HG03442 (cell line): ENCODE measurements around the gene ANKRD31.
"Not testable (repeated sequence)": the region's sequence is repeated elsewhere in the genome, so short reads cannot be mapped to it uniquely, and the experiment has no call there.

Experiments used
- ATAC-seq: cut with Tn5 transposase; IDR thresholded peaks from one replicate; pipeline ENCODE4 v1.9.1; 2021; ENCODE audit warnings: mild to moderate bottlenecking, moderate library complexity; ENCODE audit not compliant: unreplicated experiment

The ANKRD31 gene

GRCh38 chr5:75161508-75161907 lies 75.2 kb downstream of the ANKRD31 start:
- not testable (repeated sequence) for ATAC-seq

DNA sequence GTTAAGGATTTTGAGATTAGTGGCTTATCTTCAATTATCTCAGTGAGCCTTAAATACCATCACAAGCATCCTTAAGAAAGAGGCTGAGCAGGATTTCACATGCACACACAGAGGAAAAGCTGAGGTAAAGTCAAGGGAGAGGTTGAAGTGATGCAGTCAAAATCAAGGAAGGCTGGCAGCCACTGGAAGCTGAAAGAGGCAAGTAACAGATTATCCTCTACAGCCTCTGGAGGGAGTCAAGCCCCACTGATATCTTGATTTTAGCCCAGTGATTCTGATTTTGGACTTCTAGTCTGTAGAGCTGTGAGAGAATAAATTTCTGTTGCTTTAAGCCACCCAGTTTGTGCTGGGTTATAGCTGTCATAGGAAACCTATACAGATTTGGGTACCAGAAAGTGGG lies 80.1 kb downstream of the ANKRD31 start:
- ATAC-seq = no peak

- ATAC-seq = no peak
Observed at GRCh38 chr5:75152860-75153259, 83.8 kb downstream of the ANKRD31 start.

DNA sequence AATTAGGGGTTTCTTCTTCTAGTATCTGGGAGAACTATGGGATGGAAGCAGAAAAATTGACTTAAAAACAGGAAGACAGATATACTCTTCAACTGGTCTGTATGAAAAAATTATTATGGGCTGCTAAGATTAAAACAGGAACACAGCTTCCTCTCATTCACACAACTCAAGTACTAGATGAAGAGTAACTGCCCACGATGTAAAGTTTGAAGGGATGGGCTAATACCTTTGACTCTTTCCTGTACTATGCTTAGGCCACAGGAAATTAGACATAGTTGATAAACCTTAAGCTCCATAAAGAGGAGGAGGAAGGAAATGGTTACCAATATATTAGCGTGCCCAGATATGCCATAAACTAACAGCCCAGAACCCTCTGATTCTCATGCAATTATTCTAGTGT lies 88.6 kb downstream of the ANKRD31 start:
- no peak for ATAC-seq

DNA sequence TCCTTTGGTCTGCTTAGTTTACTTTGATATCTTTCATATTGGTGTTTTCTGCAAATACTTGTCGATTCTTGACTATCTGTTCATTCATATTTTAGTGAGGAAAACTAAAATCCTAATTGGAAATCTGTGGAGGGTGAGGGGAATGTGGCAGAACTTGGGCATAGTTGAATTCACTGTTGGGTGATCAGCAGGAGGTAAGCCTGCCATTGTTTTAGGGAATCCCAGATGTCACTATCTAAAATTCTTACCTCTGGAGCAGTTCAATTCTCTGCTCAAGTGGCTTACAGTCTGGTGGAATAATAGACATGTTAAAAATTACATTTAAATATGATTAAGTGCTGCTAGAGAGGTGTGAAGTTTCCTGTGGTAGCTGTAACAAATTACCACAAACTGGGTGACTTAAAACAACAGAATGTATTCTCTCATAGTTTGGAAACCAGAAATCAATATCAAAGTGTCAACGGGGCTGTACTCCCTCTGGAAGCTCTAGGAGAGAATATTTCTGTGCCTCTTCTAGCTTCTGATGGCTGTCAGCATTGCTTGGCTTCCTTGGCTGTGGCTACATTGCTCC lies 94.0 kb downstream of the ANKRD31 start:
- ATAC-seq = no peak

GRCh38 chr5:75140277-75140676 lies 96.4 kb downstream of the ANKRD31 start:
- ATAC-seq = no peak

- no peak for ATAC-seq
Observed at GRCh38 chr5:75138689-75139088, 98.0 kb downstream of the ANKRD31 start.

- no peak for ATAC-seq
Observed at GRCh38 chr5:75130818-75131349, 105.8 kb downstream of the ANKRD31 start.

DNA sequence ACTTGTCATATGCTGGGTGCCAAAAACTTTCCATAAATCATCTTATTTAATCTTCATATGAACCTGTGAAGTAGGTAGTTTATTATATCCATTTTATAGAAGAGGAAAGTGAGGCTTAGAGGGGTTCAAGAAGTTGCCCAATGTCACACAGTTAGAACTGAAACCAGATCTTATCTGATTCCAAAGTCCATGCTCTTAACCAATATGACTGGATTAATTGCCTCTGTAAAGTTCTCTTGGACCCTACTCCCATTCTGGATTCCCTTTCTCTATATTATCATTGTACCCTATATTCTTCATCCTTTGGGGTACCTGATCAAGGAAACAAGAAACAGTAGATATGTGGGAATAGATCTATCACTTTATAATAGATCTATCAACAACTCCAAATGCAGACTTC lies 119.8 kb downstream of the ANKRD31 start:
- no peak for ATAC-seq

- not testable (repeated sequence) for ATAC-seq
Observed at GRCh38 chr5:75114311-75114710, 122.4 kb downstream of the ANKRD31 start.

DNA sequence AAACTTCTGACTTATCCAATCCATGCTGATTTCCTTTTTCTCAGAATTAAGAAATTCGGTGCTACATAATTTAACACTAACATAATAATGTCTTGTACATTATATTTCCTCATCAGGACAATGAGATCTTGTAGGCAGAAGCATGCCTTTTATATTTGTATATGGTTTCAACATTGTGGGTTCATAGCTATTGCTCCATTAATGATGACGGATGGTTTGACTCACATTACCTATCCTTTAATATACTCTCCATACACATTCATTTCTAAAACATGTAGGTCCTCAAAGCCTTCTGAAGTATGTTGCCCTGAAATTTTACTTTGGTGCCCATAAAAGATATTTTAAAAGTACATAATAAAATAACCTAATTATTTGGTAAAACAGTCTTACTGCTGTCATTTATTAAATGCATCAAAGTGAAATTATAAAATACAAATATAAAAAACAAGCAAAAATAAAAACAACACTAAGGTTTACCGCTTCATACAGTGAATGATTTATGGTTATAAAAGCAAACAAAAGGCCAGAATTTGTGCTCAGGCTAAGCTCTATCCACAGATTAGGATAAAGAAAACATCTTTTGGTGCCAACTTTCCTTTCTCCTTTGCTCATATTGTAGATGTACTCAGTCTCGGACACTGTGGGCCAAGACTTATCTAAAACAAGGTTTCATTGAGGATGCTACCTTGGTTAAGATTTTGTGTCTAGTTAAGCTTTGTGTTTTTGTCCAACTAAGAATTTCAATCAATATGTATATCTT lies 123.1 kb downstream of the ANKRD31 start:
- no peak for ATAC-seq

GRCh38 chr5:75108931-75109596 lies 127.6 kb downstream of the ANKRD31 start:
- ATAC-seq = no peak

GRCh38 chr5:75108515-75108914 lies 128.2 kb downstream of the ANKRD31 start:
- ATAC-seq = no peak

DNA sequence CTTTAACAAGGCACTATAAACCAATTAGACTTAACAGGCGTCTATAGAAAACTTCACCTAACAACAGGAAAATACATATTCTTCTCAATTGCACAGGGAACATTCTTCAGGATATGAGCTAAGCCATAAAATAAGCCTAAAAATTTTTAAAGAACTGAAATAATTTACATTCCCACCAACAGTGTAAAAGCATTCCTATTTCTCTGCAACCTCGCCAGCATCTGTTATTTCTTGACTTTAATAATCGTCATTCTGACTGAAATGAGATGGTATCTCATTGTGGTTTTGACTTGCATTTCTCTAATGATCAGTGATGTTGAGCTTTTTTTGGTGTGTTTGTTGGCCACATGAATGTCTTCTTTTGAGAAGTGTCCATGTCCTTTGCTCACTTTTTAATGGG lies 140.7 kb downstream of the ANKRD31 start:
- ATAC-seq = not testable (repeated sequence)

DNA sequence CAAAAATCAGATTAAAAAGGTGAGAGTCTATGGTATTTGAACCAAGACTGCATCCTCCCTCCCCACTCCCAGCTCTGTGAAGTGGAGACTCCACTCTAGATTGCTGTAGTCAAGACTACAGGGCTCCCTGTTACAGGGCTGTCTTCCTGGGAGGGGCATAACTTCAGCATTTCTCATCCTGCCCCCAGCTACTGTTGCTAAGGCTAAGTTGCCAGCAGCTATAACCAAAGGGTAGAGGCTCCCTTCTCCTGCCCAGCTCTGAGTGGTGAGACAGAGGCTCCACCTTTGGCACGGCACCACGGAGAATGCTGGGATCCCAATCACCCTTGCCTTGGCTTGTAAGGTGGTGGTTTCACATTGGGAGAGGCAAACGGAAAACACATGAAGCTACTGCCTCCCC lies 145.1 kb downstream of the ANKRD31 start:
- ATAC-seq = no peak

DNA sequence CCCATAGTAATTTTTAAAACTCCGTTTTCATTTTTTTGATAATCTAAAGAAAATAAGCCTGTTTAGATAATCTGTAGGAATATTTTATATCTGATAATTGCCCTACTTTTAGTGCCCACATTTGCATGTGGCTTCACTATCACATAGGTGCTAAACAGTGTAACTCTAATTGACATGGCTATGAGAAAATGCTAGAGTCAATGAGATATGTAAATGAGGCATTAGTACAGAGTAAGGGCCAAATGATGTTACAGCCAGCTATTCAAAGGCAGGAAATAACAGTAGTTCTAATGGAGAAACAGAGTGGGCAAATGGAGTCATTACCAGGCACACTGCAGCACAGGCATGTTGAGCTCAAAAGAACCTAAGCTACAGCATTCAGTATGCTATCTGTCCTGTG lies 147.0 kb downstream of the ANKRD31 start:
- no peak for ATAC-seq

DNA sequence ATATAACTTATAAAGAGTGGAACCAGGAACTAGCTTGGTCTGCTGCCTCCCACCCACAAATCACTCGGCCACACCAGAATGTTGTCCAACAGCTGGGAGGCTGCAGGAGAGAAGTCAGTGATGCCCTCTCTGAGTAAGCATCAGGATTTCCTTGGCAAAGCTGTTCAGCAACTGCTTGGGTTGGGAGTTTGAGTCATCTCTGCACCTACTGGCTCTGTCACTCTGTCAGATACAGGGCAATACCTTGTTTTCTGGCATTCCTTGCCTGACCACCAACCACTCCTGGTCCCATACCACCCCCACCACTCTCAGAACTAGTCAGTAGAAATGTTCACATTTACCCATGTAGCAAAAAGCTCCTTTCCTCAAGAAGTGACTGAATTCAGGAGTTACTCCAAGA lies 147.5 kb downstream of the ANKRD31 start:
- ATAC-seq = no peak

- no peak for ATAC-seq
Observed at GRCh38 chr5:75088648-75089047, 148.0 kb downstream of the ANKRD31 start.

DNA sequence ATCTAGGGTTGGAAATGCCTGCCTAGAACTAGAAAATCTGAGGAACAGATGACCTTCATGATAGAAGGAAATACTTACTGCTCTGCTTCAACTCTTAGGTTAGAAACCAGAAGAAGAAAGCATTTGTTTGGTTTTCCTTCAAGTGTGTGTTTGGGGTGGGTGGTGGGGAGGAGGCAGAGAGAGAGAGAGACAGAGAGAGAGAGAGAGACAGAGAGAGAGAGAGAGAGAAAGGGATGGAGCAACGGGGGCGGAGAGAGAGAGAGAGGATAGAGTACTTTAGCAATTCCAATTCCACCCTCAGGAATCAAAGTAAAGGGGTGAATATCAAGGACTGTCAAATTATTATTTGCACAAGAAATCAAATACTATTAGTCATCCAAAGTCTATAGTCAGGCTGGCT lies 155.2 kb downstream of the ANKRD31 start:
- ATAC-seq = no peak

DNA sequence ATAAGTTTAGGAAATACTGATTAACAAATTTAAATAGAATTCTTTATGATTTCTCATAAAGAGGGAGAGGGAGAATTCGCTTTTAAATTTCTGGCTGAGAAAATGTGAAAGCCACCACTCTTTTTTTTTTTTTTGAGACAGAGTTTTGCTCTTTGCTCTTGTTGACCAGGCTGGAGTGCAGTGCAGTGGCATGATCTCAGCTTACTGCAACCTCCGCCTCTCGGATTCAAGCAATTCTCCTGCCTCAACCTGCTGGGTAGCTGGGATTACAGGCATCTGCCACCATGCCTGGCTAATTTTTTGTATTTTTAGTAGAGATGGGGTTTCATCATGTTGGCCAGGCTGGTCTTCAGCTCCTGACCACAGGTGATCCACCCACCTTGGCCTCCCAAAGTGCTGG lies 157.3 kb downstream of the ANKRD31 start:
- not testable (repeated sequence) for ATAC-seq

- ATAC-seq = no peak
Observed at GRCh38 chr5:75078027-75078426, 158.7 kb downstream of the ANKRD31 start.

DNA sequence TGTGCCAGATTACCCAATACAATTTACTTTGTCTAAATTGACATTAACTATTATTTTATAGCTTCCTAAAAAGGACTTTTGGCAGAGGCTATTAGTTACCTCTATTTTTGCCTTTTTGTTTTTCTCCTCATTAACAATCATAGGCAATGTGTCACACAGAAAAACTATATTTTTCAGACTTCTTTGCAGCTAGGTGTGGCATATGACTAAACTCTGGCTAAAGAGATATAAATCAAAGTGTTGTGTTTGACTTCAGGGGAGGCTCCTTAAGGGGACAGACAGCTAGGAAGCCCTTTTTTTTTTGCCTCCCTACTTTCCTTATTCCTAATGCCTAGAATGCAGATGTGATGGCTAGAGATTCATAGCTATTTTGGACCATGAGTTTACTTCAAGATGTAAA lies 164.6 kb downstream of the ANKRD31 start:
- no peak for ATAC-seq
